ENCODE results near the gene PPP2R2C. TPM values are rescaled to one million over a fixed set of nuclear protein-coding genes. Genes with fewer than 3 reads are reported as not detected.

PPP2R2C gene
- total RNA-seq, 4 donors from 2014 or later: 0.47 to 4.6 (median 1.0) TPM

DNA sequence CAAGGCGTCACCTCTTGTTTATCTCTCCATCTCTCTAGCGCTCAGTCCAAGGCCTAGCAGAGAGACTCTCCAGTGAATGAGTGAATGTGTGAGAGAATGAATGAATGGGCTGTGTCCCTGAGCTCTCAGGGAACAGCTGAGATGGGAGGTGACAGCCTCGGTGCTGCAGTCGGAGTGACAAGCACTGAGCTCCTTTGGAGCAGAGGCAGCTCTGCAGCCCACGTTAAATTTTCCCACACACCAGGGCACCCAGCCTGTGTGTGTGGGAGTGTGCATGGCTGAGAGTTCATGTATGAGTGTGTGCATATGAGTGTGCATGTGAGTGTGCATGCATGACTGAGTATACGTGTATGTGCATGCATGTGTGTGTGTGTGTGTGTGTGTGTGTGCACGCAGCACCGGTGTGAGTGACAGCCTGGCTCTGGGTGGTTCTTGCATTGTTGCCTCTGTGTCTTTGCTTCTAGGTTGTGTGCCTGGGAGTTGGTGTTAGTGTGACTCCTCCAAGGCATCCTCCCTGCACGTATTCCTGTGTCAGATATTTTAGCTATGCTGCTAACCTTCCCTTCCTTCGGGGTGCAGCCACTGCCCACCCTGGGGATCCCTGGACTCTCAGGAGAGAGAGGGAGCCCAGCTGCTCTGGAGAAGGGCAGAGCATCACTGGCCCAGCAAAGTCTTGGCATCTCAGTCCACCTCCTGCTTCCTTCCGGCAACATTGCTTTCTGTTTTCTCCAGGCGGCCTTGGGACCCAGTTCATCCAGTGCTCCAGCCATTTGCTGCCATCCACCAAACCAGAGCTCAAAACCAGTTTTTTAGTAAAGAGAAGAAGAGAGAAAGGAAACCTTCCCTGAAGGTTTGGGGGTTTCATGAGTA, 98.6 kb downstream of the PPP2R2C start:
- Histone ChIP-seq H3K4me1 (no peaks in the 10 kb centered on the region), H3K27me3 (peaks cover 56% of the 10 kb centered on the region), H3K27ac (no peak overlapping the region), H3K9me3 (no peaks in the 10 kb centered on the region), H3K4me3 (no peak overlapping the region), H3K36me3 (no peaks in the 10 kb centered on the region)
- no peak for ATAC-seq
- no peak for TF ChIP-seq POLR2A (IDR thresholded peaks at IDR 0.05)
- TF ChIP-seq, protein P1, sequence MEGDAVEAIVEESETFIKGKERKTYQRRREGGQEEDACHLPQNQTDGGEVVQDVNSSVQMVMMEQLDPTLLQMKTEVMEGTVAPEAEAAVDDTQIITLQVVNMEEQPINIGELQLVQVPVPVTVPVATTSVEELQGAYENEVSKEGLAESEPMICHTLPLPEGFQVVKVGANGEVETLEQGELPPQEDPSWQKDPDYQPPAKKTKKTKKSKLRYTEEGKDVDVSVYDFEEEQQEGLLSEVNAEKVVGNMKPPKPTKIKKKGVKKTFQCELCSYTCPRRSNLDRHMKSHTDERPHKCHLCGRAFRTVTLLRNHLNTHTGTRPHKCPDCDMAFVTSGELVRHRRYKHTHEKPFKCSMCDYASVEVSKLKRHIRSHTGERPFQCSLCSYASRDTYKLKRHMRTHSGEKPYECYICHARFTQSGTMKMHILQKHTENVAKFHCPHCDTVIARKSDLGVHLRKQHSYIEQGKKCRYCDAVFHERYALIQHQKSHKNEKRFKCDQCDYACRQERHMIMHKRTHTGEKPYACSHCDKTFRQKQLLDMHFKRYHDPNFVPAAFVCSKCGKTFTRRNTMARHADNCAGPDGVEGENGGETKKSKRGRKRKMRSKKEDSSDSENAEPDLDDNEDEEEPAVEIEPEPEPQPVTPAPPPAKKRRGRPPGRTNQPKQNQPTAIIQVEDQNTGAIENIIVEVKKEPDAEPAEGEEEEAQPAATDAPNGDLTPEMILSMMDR (IDR thresholded peaks at IDR 0.05): no peak
- TF ChIP-seq POLR2AphosphoS5 (IDR thresholded peaks at IDR 0.05): no peak
- no peak for TF ChIP-seq EP300 (IDR thresholded peaks at IDR 0.05)
- 46 to 80% methylated on average over 2 to 4 of the region's 12 CpGs for WGBS, 2 donors (ENCODE audit: low coverage in 1 of 2)

- no peak for ATAC-seq
- 79 to 84% methylated on average over 8 of the region's 14 CpGs for WGBS, 2 donors (ENCODE audit: low coverage in 1 of 2)
- no peaks in the 10 kb centered on the region for H3K9me3 ChIP-seq
These were observed 99.5 kb downstream of the PPP2R2C start for GRCh38 chr4:6372649-6373525.

DNA sequence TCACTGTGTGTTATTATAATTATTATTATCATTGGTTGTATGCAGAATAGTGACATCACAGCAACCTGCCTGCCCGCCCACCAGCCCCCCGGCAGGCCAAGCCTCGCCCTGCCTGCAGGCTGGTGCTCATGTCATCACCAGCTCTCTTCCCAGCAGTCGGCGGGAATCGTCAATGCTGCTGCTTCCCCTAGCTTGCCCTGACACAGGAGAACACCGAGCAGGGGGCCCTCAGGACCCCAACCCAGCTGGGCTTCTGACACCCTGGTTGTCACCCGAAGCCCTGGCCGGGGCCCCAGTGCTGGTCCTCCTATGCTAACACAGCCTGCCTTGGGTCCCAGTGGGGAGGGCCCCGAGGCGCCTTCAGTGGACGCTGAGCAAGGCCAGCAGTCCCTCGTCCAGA, 100.6 kb downstream of the PPP2R2C start:
- no peak for TF ChIP-seq POLR2AphosphoS5 (IDR thresholded peaks at IDR 0.05)
- H3K9me3 ChIP-seq: no peaks in the 10 kb centered on the region
- no peak for ATAC-seq
- H3K36me3 ChIP-seq: no peaks in the 10 kb centered on the region
- WGBS, 2 donors (ENCODE audit: low coverage in 1 of 2): 90% methylated on average over 3 of the region's 13 CpGs; no CpG with 5 or more reads in 1 of the 2 donors
- H3K4me3 ChIP-seq: no peak overlapping the region
- no peak overlapping the region for H3K27ac ChIP-seq
- peaks cover 55% of the 10 kb centered on the region for H3K27me3 ChIP-seq
- no peaks in the 10 kb centered on the region for H3K4me1 ChIP-seq

More at GRCh38 chr4:6372649-6373525, 99.5 kb downstream of the PPP2R2C start:
- no peaks in the 10 kb centered on the region for H3K4me1 ChIP-seq
- no peak overlapping the region for H3K4me3 ChIP-seq
- TF ChIP-seq, protein P1 (IDR thresholded peaks at IDR 0.05): no peak
- TF ChIP-seq POLR2AphosphoS5 (IDR thresholded peaks at IDR 0.05) (no peak), POLR2A (IDR thresholded peaks at IDR 0.05) (no peak), EP300 (IDR thresholded peaks at IDR 0.05) (no peak)
- H3K27ac ChIP-seq: no peak overlapping the region
- H3K36me3 ChIP-seq: no peaks in the 10 kb centered on the region
- peaks cover 58% of the 10 kb centered on the region for H3K27me3 ChIP-seq

DNA sequence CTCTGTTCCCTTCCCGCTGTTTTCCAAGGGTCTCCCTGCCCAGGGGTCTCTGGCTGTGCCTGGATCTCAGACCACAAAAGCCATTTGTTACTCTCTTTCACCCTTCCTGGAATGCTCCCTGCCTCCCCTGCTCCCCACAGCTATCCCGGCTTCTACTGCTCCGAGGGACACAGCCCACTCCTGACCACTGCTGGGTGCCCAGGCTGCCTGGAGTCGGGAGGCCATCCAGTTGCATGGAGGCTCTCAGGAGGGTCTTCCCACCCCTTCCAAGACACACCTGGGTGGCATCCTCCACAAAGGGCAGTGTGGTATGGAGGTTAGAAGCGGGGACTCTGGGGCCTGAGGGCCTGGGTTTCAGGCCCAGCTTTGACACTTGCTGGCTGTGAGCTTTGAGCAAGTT, 101.1 kb downstream of the PPP2R2C start:
- Histone ChIP-seq H3K4me3 (no peak overlapping the region), H3K36me3 (no peaks in the 10 kb centered on the region), H3K4me1 (no peaks in the 10 kb centered on the region), H3K27ac (no peak overlapping the region), H3K27me3 (peaks cover 56% of the 10 kb centered on the region), H3K9me3 (no peaks in the 10 kb centered on the region)
- WGBS, 2 donors (ENCODE audit: low coverage in 1 of 2): 75 to 84% methylated on average over 2 of the region's 5 CpGs
- TF ChIP-seq POLR2A (IDR thresholded peaks at IDR 0.05): no peak
- TF ChIP-seq POLR2AphosphoS5 (IDR thresholded peaks at IDR 0.05): no peak
- TF ChIP-seq EP300 (IDR thresholded peaks at IDR 0.05): no peak
- TF ChIP-seq, protein P1 (IDR thresholded peaks at IDR 0.05): no peak
- no peak for ATAC-seq

GRCh38 chr4:6369924-6370645, 102.3 kb downstream of the PPP2R2C start:
- no peak overlapping the region for H3K27ac ChIP-seq
- H3K4me1 ChIP-seq: no peaks in the 10 kb centered on the region
- no peak overlapping the region for H3K4me3 ChIP-seq
- TF ChIP-seq EP300 (IDR thresholded peaks at IDR 0.05) (no peak), POLR2AphosphoS5 (IDR thresholded peaks at IDR 0.05) (no peak), POLR2A (IDR thresholded peaks at IDR 0.05) (no peak)
- TF ChIP-seq, protein P1 (IDR thresholded peaks at IDR 0.05): no peak
- 57% methylated on average over 4 of the region's 17 CpGs; no CpG with 5 or more reads in 1 of the 2 donors for WGBS, 2 donors (ENCODE audit: low coverage in 1 of 2)
- no peaks in the 10 kb centered on the region for H3K36me3 ChIP-seq
- no peaks in the 10 kb centered on the region for H3K9me3 ChIP-seq
- ATAC-seq: no peak
- peaks cover 48% of the 10 kb centered on the region for H3K27me3 ChIP-seq
